HL-60 (cell line): ENCODE measurements around the gene DISP2.

Source experiments
- DNase-seq, 2 experiments: peaks; one replicate each; pipeline ENCODE4 v3.0.0-alpha.2; 2010 to 2020; ENCODE audit warnings: low read depth in 1 of 2, low spot score in 1 of 2
- H3K27ac ChIP-seq: fragments of 250-450 bp; sonication (Bioruptor Pico); replicated peaks from 2 replicates; pipeline ENCODE4 v1.5.1; 2020; ENCODE audit warnings: mild to moderate bottlenecking, moderate library complexity
- H3K27me3 ChIP-seq: fragments of 250-450 bp; sonication (Bioruptor Pico); 2 replicates; pipeline ENCODE4 v1.5.1; 2021; ENCODE audit warnings: mild to moderate bottlenecking, moderate library complexity; ENCODE audit not compliant: insufficient read depth, poor library complexity, severe bottlenecking
- H3K4me3 ChIP-seq: replicated peaks from 2 replicates; pipeline ENCODE4 v1.5.1; 2011; ENCODE audit warnings: mild to moderate bottlenecking, control low read depth, low read length; ENCODE audit not compliant: insufficient read depth
- CTCF ChIP-seq: IDR thresholded peaks from one replicate; pipeline ENCODE4 v1.5.1; 2011; ENCODE audit warnings: low read length, control low read depth, inconsistent platforms; ENCODE audit not compliant: insufficient read depth
- GABPA ChIP-seq: IDR thresholded peaks from 2 replicates; pipeline ENCODE4 v1.6.1; 2012; ENCODE audit warnings: low read depth
- POLR2AphosphoS5 ChIP-seq: IDR thresholded peaks from 2 replicates; pipeline ENCODE4 v1.6.1; 2012; ENCODE audit warnings: low read depth
- REST ChIP-seq: IDR thresholded peaks from 2 replicates; pipeline ENCODE4 v1.6.1; 2012; ENCODE audit warnings: low read depth; ENCODE audit not compliant: insufficient replicate concordance
- SPI1 ChIP-seq: IDR thresholded peaks from 2 replicates; pipeline ENCODE4 v1.6.1; 2012; ENCODE audit warnings: low read depth, mild to moderate bottlenecking, borderline replicate concordance

The DISP2 gene

GRCh38 chr15:40392986-40393948 is 35.2 kb downstream of the DISP2 start:
- Histone ChIP-seq H3K27me3 (no peaks in the 10 kb centered on the region), H3K4me3 (no peak overlapping the region), H3K27ac (no peak overlapping the region)
- no peak for TF ChIP-seq CTCF
- no peak for TF ChIP-seq SPI1
- TF ChIP-seq REST = no peak
- TF ChIP-seq POLR2AphosphoS5 = no peak
- no peak for TF ChIP-seq GABPA
- no peak for DNase-seq

GRCh38 chr15:40397688-40398412 is 39.8 kb downstream of the DISP2 start:
- Histone ChIP-seq H3K4me3 (no peak overlapping the region), H3K27ac (peak overlapping the region; percentile 82), H3K27me3 (no peaks in the 10 kb centered on the region)
- no peak for DNase-seq
- TF ChIP-seq REST (no peak), POLR2AphosphoS5 (no peak), CTCF (no peak), GABPA (no peak), SPI1 (no peak)

- DNase-seq = peak; percentile 61 to 95
- Histone ChIP-seq H3K4me3 (no peak overlapping the region), H3K27me3 (no peaks in the 10 kb centered on the region), H3K27ac (peak overlapping the region; percentile 82)
- TF ChIP-seq SPI1 (peak; percentile 38; the same call in 1 of the 2 replicates), CTCF (no peak), GABPA (no peak), REST (peak; percentile 25), POLR2AphosphoS5 (peak; percentile 86)
Observed at GRCh38 chr15:40398413-40398873, 40.4 kb downstream of the DISP2 start.
